Fibroblast of skin of left biceps (primary cell): ENCODE measurements around the gene FN3K.

Experiments
- DNase-seq, 2 experiments: peaks; one replicate each; pipeline ENCODE4 v3.0.0-alpha.2; 2013; ENCODE audit warnings: low read depth in 2 of 2

Gene FN3K

GRCh38 chr17:82734987-82735866 is at the start of gene FN3K:
Gene FN3K (plus strand): TSS chr17:82735615. CDS start chr17:82735637, 22 bp downstream.
- DNase-seq, result no peak

- no peak for DNase-seq
Observed at GRCh38 chr17:82686366-82687324, 48.8 kb upstream of the FN3K start.

GRCh38 chr17:82687375-82687861 is 48.0 kb upstream of the FN3K start:
- no peak for DNase-seq

GRCh38 chr17:82687871-82688270 is 47.5 kb upstream of the FN3K start:
- no peak for DNase-seq

- no peak for DNase-seq
Observed at GRCh38 chr17:82689077-82689476, 46.3 kb upstream of the FN3K start.

GRCh38 chr17:82690786-82691489 is 44.5 kb upstream of the FN3K start:
- DNase-seq, result no peak

- no peak for DNase-seq
Observed at GRCh38 chr17:82691714-82692113, 43.7 kb upstream of the FN3K start.

- DNase-seq, result no peak
Observed at GRCh38 chr17:82692268-82692667, 43.1 kb upstream of the FN3K start.

GRCh38 chr17:82693168-82693867 is 42.1 kb upstream of the FN3K start:
- DNase-seq, result no peak

- no peak for DNase-seq
Observed at GRCh38 chr17:82694647-82695046, 40.8 kb upstream of the FN3K start.

GRCh38 chr17:82696259-82696658 is 39.2 kb upstream of the FN3K start:
- no peak for DNase-seq

- no peak for DNase-seq
Observed at GRCh38 chr17:82696916-82697807, 38.3 kb upstream of the FN3K start.

- no peak for DNase-seq
Observed at GRCh38 chr17:82697808-82698064, 37.7 kb upstream of the FN3K start.

GRCh38 chr17:82698065-82698973 is 37.1 kb upstream of the FN3K start, which contains the start of gene RAB40B:
Gene RAB40B (minus strand): TSS chr17:82698698. CDS start chr17:82698596, 102 bp downstream.
- peak; percentile 95 for DNase-seq

- DNase-seq, result no peak
Observed at GRCh38 chr17:82698974-82699442, 36.4 kb upstream of the FN3K start.

- DNase-seq, result no peak
Observed at GRCh38 chr17:82699551-82699950, 35.9 kb upstream of the FN3K start.

- no peak for DNase-seq
Observed at GRCh38 chr17:82702231-82702927, 33.0 kb upstream of the FN3K start.

- no peak for DNase-seq
Observed at GRCh38 chr17:82703036-82703745, 32.2 kb upstream of the FN3K start.
